Esophagus muscularis mucosa (tissue), 4 donors: ENCODE results near the gene DCAF4. TPM values are rescaled to one million over a fixed set of nuclear protein-coding genes. Genes with fewer than 3 reads are reported as not detected.

Experiments used
- DNase-seq: peaks from one replicate; pipeline ENCODE4 v3.0.0-alpha.2; 2017; ENCODE audit errors: extremely low spot score
- H3K27ac ChIP-seq, 4 donors: fragments of 200-600 bp; sonication (generic); replicated peaks in 1 of 4; 1 replicate in 3 of 4; 2 replicates in 1 of 4; pipeline ENCODE4 v1.5.1; 2016 to 2019; ENCODE audit warnings: mild to moderate bottlenecking in 1 of 4
- H3K27me3 ChIP-seq, 4 donors: fragments of 200-600 bp; sonication (generic); one replicate each; pipeline versions ENCODE4 v1.5.1 to v1.6.0; 2016 to 2019
- H3K36me3 ChIP-seq, 4 donors: fragments of 200-600 bp; sonication (generic); one replicate each; pipeline ENCODE4 v1.5.1; 2016 to 2019
- H3K4me1 ChIP-seq, 4 donors: fragments of 200-600 bp; sonication (generic); one replicate each; pipeline ENCODE4 v1.5.1; 2016 to 2019
- H3K4me3 ChIP-seq, 4 donors: fragments of 200-600 bp; sonication (generic); 1 replicate in 2 of 4; 2 replicates in 2 of 4; pipeline ENCODE4 v1.5.1; 2016 to 2019; ENCODE audit warnings: mild to moderate bottlenecking in 4 of 4, moderate library complexity in 1 of 4
- H3K9me3 ChIP-seq, 4 donors: fragments of 200-600 bp; sonication (generic); 1 replicate in 3 of 4; 2 replicates in 1 of 4; pipeline ENCODE4 v1.5.1; 2016 to 2019
- EP300 ChIP-seq: sonication (generic); formaldehyde crosslinking; IDR thresholded peaks from one replicate; pipeline ENCODE4 v1.6.1; 2017; ENCODE audit warnings: antibody characterized with exemption
- POLR2A ChIP-seq: fragments of 450-650 bp; IDR thresholded peaks from one replicate; pipeline ENCODE4 v1.6.1; 2017; ENCODE audit warnings: antibody characterized with exemption, moderate library complexity, mild to moderate bottlenecking, low read depth
- POLR2AphosphoS5 ChIP-seq, 2 donors: sonication (generic); formaldehyde crosslinking; IDR thresholded peaks; one replicate each; pipeline ENCODE4 v1.6.1; 2017; ENCODE audit warnings: antibody characterized with exemption in 2 of 2
- WGBS: methylation state at CpG from one replicate; pipeline ENCODE4 v1.1.5; 2018; 5-methylcytosine and 5-hydroxymethylcytosine counted together
- intact Hi-C: fragments of 100-400 bp; cut with DNase I; formaldehyde crosslinking; loops from one replicate; pipeline ENCODE4 v1.15.1; 2023
- total RNA-seq, 4 donors: library from RNA; depleted of rRNA; stranded (reverse); fragments of >200 nt; gene quantifications; one replicate each; pipeline versions ENCODE4 v1.1.0 to v1.2.1, GENCODE V29; 2016
- TF ChIP-seq, protein P1 (sequence below), 3 experiments: fragments of 200-600 bp in 2 of 3; fragments of 450-650 bp in 1 of 3; sonication (generic) in 2 of 3; IDR thresholded peaks; one replicate each; pipeline ENCODE4 v1.5.1; 2017 to 2019; ENCODE audit warnings: antibody characterized with exemption in 3 of 3, mild to moderate bottlenecking in 2 of 3, moderate library complexity in 1 of 3

Gene DCAF4
- total RNA-seq, 4 donors from 2014 or later = 10.9 to 18.7 (median 14.7) TPM

DNA sequence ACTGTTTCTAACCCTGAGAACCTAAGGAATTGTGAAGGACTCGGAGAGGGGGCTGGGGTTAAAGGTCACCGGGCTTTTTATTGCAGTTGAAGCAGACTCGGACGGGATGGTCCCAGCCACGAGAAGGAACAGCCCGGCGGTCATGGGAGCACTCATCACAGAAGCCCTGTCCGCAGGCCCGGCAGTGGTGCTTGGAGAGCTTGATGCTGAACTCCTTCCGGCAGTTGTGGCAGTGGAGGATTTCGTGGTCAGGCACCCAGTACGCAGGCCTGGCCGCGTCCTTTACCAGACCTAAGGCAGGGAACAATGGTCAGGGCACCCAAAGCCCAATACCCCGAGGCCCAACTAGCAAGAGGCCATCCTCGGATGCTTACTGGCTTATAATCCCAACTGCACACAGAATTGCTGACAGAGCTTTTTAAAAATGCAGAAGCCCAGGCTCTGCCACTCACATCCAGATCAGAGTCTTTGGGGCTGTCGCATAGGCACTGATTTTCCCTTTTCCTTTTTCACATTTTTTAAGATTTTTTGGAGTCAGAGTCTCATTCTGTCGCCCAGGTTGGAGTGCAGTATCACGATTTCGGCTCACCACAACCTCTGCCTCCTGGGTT, 44.7 kb downstream of the DCAF4 start:
- intact Hi-C loops = no loop called here

DNA sequence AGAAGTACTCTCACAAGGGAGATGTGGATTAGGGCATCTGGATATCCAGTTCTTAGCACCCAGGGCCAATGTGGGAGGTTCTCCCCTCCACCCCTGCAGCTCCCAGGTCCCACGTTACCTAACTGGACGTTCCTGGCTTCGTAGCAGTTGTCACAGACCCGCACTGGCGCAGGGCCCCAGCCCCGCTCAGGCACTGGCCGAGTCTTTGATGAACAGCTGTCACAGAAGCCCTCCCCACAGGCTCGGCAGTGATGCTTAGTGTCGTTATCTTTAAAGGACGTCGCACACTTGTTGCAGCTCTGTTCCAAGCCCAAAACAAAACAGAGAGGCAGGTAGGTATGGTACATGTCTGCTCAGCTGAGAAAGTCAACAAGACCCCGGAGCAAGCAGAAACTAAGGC, 48.4 kb downstream of the DCAF4 start:
- TF ChIP-seq POLR2A (no peak), POLR2AphosphoS5 (IDR thresholded peaks at IDR 0.05) (no peak), EP300 (no peak)
- TF ChIP-seq, protein P1, sequence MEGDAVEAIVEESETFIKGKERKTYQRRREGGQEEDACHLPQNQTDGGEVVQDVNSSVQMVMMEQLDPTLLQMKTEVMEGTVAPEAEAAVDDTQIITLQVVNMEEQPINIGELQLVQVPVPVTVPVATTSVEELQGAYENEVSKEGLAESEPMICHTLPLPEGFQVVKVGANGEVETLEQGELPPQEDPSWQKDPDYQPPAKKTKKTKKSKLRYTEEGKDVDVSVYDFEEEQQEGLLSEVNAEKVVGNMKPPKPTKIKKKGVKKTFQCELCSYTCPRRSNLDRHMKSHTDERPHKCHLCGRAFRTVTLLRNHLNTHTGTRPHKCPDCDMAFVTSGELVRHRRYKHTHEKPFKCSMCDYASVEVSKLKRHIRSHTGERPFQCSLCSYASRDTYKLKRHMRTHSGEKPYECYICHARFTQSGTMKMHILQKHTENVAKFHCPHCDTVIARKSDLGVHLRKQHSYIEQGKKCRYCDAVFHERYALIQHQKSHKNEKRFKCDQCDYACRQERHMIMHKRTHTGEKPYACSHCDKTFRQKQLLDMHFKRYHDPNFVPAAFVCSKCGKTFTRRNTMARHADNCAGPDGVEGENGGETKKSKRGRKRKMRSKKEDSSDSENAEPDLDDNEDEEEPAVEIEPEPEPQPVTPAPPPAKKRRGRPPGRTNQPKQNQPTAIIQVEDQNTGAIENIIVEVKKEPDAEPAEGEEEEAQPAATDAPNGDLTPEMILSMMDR (IDR thresholded peaks at IDR 0.05) = no peak
- WGBS = 90% methylated on average over 12 of the region's 12 CpGs
- intact Hi-C loops = no loop called here
- H3K36me3 ChIP-seq = peaks cover 75 to 98% (median 96%) of the 10 kb centered on the region in 4 donors
- no peaks in the 10 kb centered on the region for H3K9me3 ChIP-seq
- no peaks in the 10 kb centered on the region for H3K27me3 ChIP-seq
- no peak overlapping the region for H3K27ac ChIP-seq
- H3K4me1 ChIP-seq = no peaks in the 10 kb centered on the region
- no peak overlapping the region for H3K4me3 ChIP-seq
- DNase-seq = no peak

More for the DNA sequence above, 44.7 kb downstream of the DCAF4 start:
- TF ChIP-seq, protein P1 (IDR thresholded peaks at IDR 0.05) = no peak
- TF ChIP-seq POLR2A = no peak
- H3K36me3 ChIP-seq = peaks cover 62 to 90% (median 81%) of the 10 kb centered on the region in 4 donors
- no peak overlapping the region for H3K27ac ChIP-seq
- H3K4me1 ChIP-seq = no peaks in the 10 kb centered on the region
- no peak overlapping the region for H3K4me3 ChIP-seq
- DNase-seq = no peak
- WGBS = 93% methylated on average over 19 of the region's 20 CpGs
- no peaks in the 10 kb centered on the region for H3K9me3 ChIP-seq
- no peaks in the 10 kb centered on the region for H3K27me3 ChIP-seq

DNA sequence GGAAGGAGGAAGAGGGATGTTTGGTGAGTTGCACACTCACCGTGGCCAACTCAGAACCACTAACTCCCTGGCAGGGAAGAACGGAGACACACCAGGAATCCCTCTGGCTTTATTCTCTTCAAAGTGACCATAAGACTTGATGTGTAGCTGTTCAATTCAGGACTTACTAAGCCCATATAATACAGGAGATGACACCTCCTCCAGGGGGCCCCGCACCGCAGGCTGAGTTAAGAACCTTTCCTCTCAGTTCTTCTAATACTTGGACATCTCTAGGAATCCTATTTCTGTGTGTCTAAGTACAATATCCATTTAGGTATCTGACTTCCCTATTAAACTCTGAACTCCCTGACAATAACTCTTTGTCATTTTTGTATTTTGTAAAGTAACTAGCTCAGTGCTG, 49.5 kb downstream of the DCAF4 start:
- no peaks in the 10 kb centered on the region for H3K4me1 ChIP-seq
- WGBS = 91% methylated on average over 4 of the region's 4 CpGs
- no peak overlapping the region for H3K4me3 ChIP-seq
- no peaks in the 10 kb centered on the region for H3K9me3 ChIP-seq
- intact Hi-C loops = no loop called here
- peaks cover 66 to 98% (median 96%) of the 10 kb centered on the region in 4 donors for H3K36me3 ChIP-seq
- no peak for DNase-seq
- H3K27ac ChIP-seq = no peak overlapping the region
- TF ChIP-seq POLR2AphosphoS5 (IDR thresholded peaks at IDR 0.05) = no peak
- no peak for TF ChIP-seq POLR2A
- no peak for TF ChIP-seq EP300
- TF ChIP-seq, protein P1 (IDR thresholded peaks at IDR 0.05) = peak in 1 of 3 experiments; percentile 6
- H3K27me3 ChIP-seq = no peaks in the 10 kb centered on the region

DNA sequence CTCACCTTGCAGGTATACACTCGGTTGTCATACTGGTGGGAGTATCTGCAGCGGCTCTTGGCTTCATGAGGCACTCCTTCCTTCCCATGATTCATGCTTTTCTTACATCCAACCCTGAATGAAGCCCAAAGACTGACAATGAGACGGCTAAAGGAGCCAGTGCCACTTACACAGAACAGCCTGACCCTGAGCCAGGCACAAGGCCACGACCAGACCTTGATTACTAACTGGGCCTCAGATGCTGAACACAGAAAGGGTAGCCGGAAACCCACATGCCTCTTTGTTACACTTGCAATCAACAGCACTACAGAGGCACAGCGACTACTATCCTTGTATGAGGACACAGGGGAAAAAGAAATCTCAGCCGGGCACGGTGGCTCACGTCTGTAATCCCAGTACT, 52.6 kb downstream of the DCAF4 start:
- peaks cover 57 to 95% (median 90%) of the 10 kb centered on the region in 4 donors for H3K36me3 ChIP-seq
- TF ChIP-seq POLR2A (no peak), POLR2AphosphoS5 (IDR thresholded peaks at IDR 0.05) (no peak), EP300 (no peak)
- TF ChIP-seq, protein P1 (IDR thresholded peaks at IDR 0.05) = no peak

DNA sequence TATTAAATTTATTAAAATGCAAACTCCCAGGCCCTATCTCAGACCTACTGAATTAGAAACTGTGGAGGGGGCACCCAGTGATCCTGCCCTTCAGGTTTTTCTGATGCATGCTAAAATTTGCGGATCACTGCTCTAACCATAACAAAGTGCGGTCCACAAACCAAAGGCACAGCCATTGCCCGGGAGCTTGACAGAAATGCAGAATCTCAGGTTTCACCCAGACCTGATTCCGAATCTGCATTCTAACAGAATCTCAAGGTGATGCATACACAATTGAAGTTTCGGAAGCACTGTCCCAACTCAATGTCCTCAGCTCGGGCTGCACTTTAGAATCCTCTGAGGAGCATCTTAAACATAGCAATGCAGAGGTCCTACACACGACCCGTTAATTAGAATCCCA, 54.6 kb downstream of the DCAF4 start:
- no peak for DNase-seq
- 95% methylated on average over 8 of the region's 8 CpGs for WGBS
- H3K4me3 ChIP-seq = no peak overlapping the region
- peaks cover 42 to 93% (median 82%) of the 10 kb centered on the region in 4 donors for H3K36me3 ChIP-seq
- no peaks in the 10 kb centered on the region for H3K27me3 ChIP-seq
- no peak overlapping the region for H3K27ac ChIP-seq
- no peaks in the 10 kb centered on the region for H3K9me3 ChIP-seq
- intact Hi-C loops = no loop called here
- TF ChIP-seq, protein P1 (IDR thresholded peaks at IDR 0.05) = no peak
- TF ChIP-seq POLR2AphosphoS5 (IDR thresholded peaks at IDR 0.05) (no peak), EP300 (no peak), POLR2A (no peak)
- no peaks in the 10 kb centered on the region for H3K4me1 ChIP-seq

More for the DNA sequence above, 52.6 kb downstream of the DCAF4 start:
- intact Hi-C loops = no loop called here
- Histone ChIP-seq H3K9me3 (no peaks in the 10 kb centered on the region), H3K27ac (no peak overlapping the region), H3K4me3 (no peak overlapping the region), H3K27me3 (no peaks in the 10 kb centered on the region), H3K4me1 (no peaks in the 10 kb centered on the region)
- no peak for DNase-seq
- WGBS = 87% methylated on average over 8 of the region's 9 CpGs
